Testis (tissue), 3 donors: ENCODE measurements around the gene RPL36. TPM values are rescaled to one million over a fixed set of nuclear protein-coding genes. Genes with fewer than 3 reads are reported as not detected.

Experiments
- DNase-seq: peaks from one replicate; pipeline ENCODE4 v3.0.0-alpha.2; 2019
- H3K27ac ChIP-seq, 2 donors: fragments of 200-600 bp; sonication (generic); one replicate each; pipeline ENCODE4 v1.5.1; 2019
- H3K27me3 ChIP-seq: fragments of 200-600 bp; sonication (generic); one replicate; pipeline ENCODE4 v1.5.1; 2019
- H3K36me3 ChIP-seq: fragments of 200-600 bp; sonication (generic); one replicate; pipeline ENCODE4 v1.5.1; 2017; ENCODE audit warnings: low read depth; ENCODE audit errors: missing control alignments
- H3K4me1 ChIP-seq: fragments of 200-600 bp; sonication (generic); one replicate; pipeline ENCODE4 v1.5.1; 2019
- H3K4me3 ChIP-seq, 2 donors: fragments of 200-600 bp; sonication (generic); one replicate each; pipeline ENCODE4 v1.5.1; 2017 to 2019
- H3K9me3 ChIP-seq: fragments of 200-600 bp; sonication (generic); one replicate; pipeline ENCODE4 v1.5.1; 2017
- CTCF ChIP-seq, 3 experiments: fragments of 450-650 bp in 2 of 3; fragments of 200-600 bp in 1 of 3; sonication (generic) in 1 of 3; IDR thresholded peaks; one replicate each; pipeline ENCODE4 v1.5.1; 2016 to 2019; ENCODE audit warnings: antibody characterized with exemption in 3 of 3, mild to moderate bottlenecking in 2 of 3, moderate library complexity in 1 of 3
- POLR2A ChIP-seq: fragments of 450-650 bp; IDR thresholded peaks from one replicate; pipeline ENCODE4 v1.6.1; 2017; ENCODE audit warnings: antibody characterized with exemption, mild to moderate bottlenecking, moderate library complexity
- WGBS, 2 donors: methylation state at CpG; one replicate each; pipeline ENCODE4 v1.1.5; 2018; 5-methylcytosine and 5-hydroxymethylcytosine counted together
- intact Hi-C: fragments of 100-400 bp; cut with DNase I; formaldehyde crosslinking; loops from one replicate; pipeline ENCODE4 v1.15.1; 2023; ENCODE audit warnings: low total_unique reads
- polyA plus RNA-seq: library from polyadenylated mRNA; stranded (reverse); fragments of 350-450 nt; fragmentation: Illumina TruSeq; extraction: RNeasy Lipid Tissue Mini Kit (QIAGEN cat#74804); gene quantifications from one replicate; pipeline ENCODE4 v1.2.3, GENCODE V29; 2014; ENCODE audit warnings: low read depth, low replicate concordance; ENCODE audit not compliant: insufficient read depth
- total RNA-seq, 2 donors: library from RNA; depleted of rRNA; stranded (reverse); fragments of >200 nt; gene quantifications; one replicate each; pipeline ENCODE4 v1.2.3, GENCODE V29; 2016

The RPL36 gene
- total and polyA plus RNA-seq, 3 donors from 2014 or later: 331 to 531 (median 497) TPM

- intact Hi-C loops: no loop called here
- TF ChIP-seq CTCF (IDR thresholded peaks at IDR 0.05): no peak
- no peak for TF ChIP-seq POLR2A
- Histone ChIP-seq H3K36me3 (no peaks in the 10 kb centered on the region), H3K9me3 (no peaks in the 10 kb centered on the region), H3K27ac (no peak overlapping the region), H3K4me3 (no peak overlapping the region), H3K27me3 (no peaks in the 10 kb centered on the region), H3K4me1 (no peaks in the 10 kb centered on the region)
- DNase-seq: no peak
- 74 to 80% methylated on average over 2 to 11 of the region's 11 CpGs for WGBS, 2 donors
These were observed 20.9 kb upstream of the RPL36 start for GRCh38 chr19:5669212-5669611.

- 88 to 94% methylated on average over 7 of the region's 7 CpGs for WGBS, 2 donors
These were observed 18.5 kb upstream of the RPL36 start for GRCh38 chr19:5671600-5671999.

GRCh38 chr19:5672708-5673459 lies 17.2 kb upstream of the RPL36 start:
- no peak for DNase-seq
- H3K27ac ChIP-seq: no peak overlapping the region
- no peak overlapping the region for H3K4me3 ChIP-seq
- H3K4me1 ChIP-seq: no peaks in the 10 kb centered on the region
- no peaks in the 10 kb centered on the region for H3K36me3 ChIP-seq
- no peak for TF ChIP-seq CTCF (IDR thresholded peaks at IDR 0.05)
- TF ChIP-seq POLR2A: no peak
- 79 to 92% methylated on average over 13 of the region's 13 CpGs for WGBS, 2 donors
- intact Hi-C loops: no loop called here
- no peaks in the 10 kb centered on the region for H3K27me3 ChIP-seq
- H3K9me3 ChIP-seq: no peaks in the 10 kb centered on the region

More at GRCh38 chr19:5671600-5671999, 18.5 kb upstream of the RPL36 start:
- Histone ChIP-seq H3K4me1 (no peaks in the 10 kb centered on the region), H3K27ac (no peak overlapping the region), H3K36me3 (no peaks in the 10 kb centered on the region), H3K4me3 (no peak overlapping the region), H3K9me3 (no peaks in the 10 kb centered on the region), H3K27me3 (no peaks in the 10 kb centered on the region)
- intact Hi-C loops: no loop called here
- TF ChIP-seq CTCF (IDR thresholded peaks at IDR 0.05) (no peak), POLR2A (no peak)
- no peak for DNase-seq

- no peaks in the 10 kb centered on the region for H3K36me3 ChIP-seq
- H3K27me3 ChIP-seq: no peaks in the 10 kb centered on the region
- no peak for DNase-seq
- no peak overlapping the region for H3K4me3 ChIP-seq
- no peaks in the 10 kb centered on the region for H3K4me1 ChIP-seq
- no peak overlapping the region for H3K27ac ChIP-seq
- 92 to 100% methylated on average over 1 of the region's 1 CpG for WGBS, 2 donors
- H3K9me3 ChIP-seq: no peaks in the 10 kb centered on the region
- TF ChIP-seq POLR2A: no peak
- no peak for TF ChIP-seq CTCF (IDR thresholded peaks at IDR 0.05)
- intact Hi-C loops: no loop called here
These were observed 16.3 kb upstream of the RPL36 start for GRCh38 chr19:5673752-5674151.

- TF ChIP-seq POLR2A: no peak
- TF ChIP-seq CTCF (IDR thresholded peaks at IDR 0.05): no peak
- H3K27me3 ChIP-seq: no peaks in the 10 kb centered on the region
These were observed 15.4 kb upstream of the RPL36 start for GRCh38 chr19:5674714-5675113.

More at GRCh38 chr19:5674714-5675113, 15.4 kb upstream of the RPL36 start:
- intact Hi-C loops: no loop called here
- no peak for DNase-seq
- Histone ChIP-seq H3K36me3 (no peaks in the 10 kb centered on the region), H3K4me1 (peaks cover 4% of the 10 kb centered on the region), H3K9me3 (no peaks in the 10 kb centered on the region), H3K27ac (no peak overlapping the region), H3K4me3 (no peak overlapping the region)
- 89 to 94% methylated on average over 4 to 5 of the region's 5 CpGs for WGBS, 2 donors
